Keratinocyte (primary cell): Measurements from ENCODE around the gene MSX2. TPM values are rescaled to one million over a fixed set of nuclear protein-coding genes. Genes with fewer than 3 reads are reported as not detected.

ENCODE experiments used
- DNase-seq: peaks from one replicate; pipeline ENCODE4 v3.0.0-alpha.2; 2011; ENCODE audit warnings: low read depth, missing footprints, low spot score
- FAIRE-seq: peaks from 2 replicates; lab custom pipeline; 2011; peaks lifted over from hg19 to GRCh38; lab: Jason Lieb, UNC
- H2AFZ ChIP-seq: 2 replicates; pipeline ENCODE4 v1.6.0; 2012; ENCODE audit warnings: low read length, control low read depth, inconsistent platforms; ENCODE audit not compliant: control insufficient read depth
- H3K27ac ChIP-seq: 2 replicates; pipeline ENCODE4 v1.5.1; 2011; ENCODE audit warnings: low read length; ENCODE audit not compliant: control insufficient read depth, insufficient read depth
- H3K27me3 ChIP-seq: 3 replicates; pipeline ENCODE4 v1.6.0; 2011; ENCODE audit warnings: low read length; ENCODE audit not compliant: control insufficient read depth, insufficient read depth; ENCODE audit errors: extremely low read depth
- H3K36me3 ChIP-seq, 2 experiments: 2 replicates in 1 of 2; 3 replicates in 1 of 2; pipeline ENCODE4 v1.5.1; 2011; ENCODE audit warnings: low read length in 2 of 2, mild to moderate bottlenecking in 1 of 2; ENCODE audit not compliant: control insufficient read depth in 2 of 2, insufficient read depth in 2 of 2; ENCODE audit errors: extremely low read depth in 1 of 2
- H3K4me1 ChIP-seq: 3 replicates; pipeline ENCODE4 v1.5.1; 2011; ENCODE audit warnings: low read length; ENCODE audit not compliant: control insufficient read depth, insufficient read depth; ENCODE audit errors: extremely low read depth
- H3K4me2 ChIP-seq: 3 replicates; pipeline ENCODE4 v1.6.0; 2011; ENCODE audit warnings: low read depth, low read length; ENCODE audit not compliant: control insufficient read depth, insufficient read depth; ENCODE audit errors: extremely low read depth
- H3K4me3 ChIP-seq, 3 experiments: fragments of 200-600 bp in 1 of 3; sonication (generic) in 1 of 3; 2 replicates in 2 of 3; 3 replicates in 1 of 3; pipeline ENCODE4 v1.5.1; 2011 to 2016; ENCODE audit warnings: low read length in 3 of 3, mild to moderate bottlenecking in 3 of 3, control low read depth in 2 of 3, inconsistent platforms in 1 of 3, low read depth in 1 of 3, mixed read lengths in 1 of 3, mixed run types in 1 of 3, moderate library complexity in 1 of 3; ENCODE audit not compliant: control insufficient read depth in 2 of 3, insufficient read depth in 2 of 3; ENCODE audit errors: extremely low read depth in 1 of 3
- H3K79me2 ChIP-seq: 2 replicates; pipeline ENCODE4 v1.6.0; 2012; ENCODE audit warnings: low read length; ENCODE audit not compliant: control insufficient read depth, insufficient read depth
- H3K9ac ChIP-seq: 3 replicates; pipeline ENCODE4 v1.6.0; 2011; ENCODE audit warnings: low read length; ENCODE audit not compliant: control insufficient read depth, insufficient read depth; ENCODE audit errors: extremely low read depth
- H3K9me1 ChIP-seq: 3 replicates; pipeline ENCODE4 v1.6.0; 2011; ENCODE audit warnings: low read length; ENCODE audit not compliant: control insufficient read depth, insufficient read depth; ENCODE audit errors: extremely low read depth
- H3K9me3 ChIP-seq: 2 replicates; pipeline ENCODE4 v1.5.1; 2012; ENCODE audit warnings: low read depth, low read length; ENCODE audit not compliant: control insufficient read depth
- H4K20me1 ChIP-seq: 3 replicates; pipeline ENCODE4 v1.6.0; 2011; ENCODE audit warnings: low read length; ENCODE audit not compliant: control insufficient read depth, insufficient read depth; ENCODE audit errors: extremely low read depth
- EZH2 ChIP-seq: IDR thresholded peaks from one replicate; pipeline ENCODE4 v1.6.1; 2012; ENCODE audit warnings: inconsistent platforms, mild to moderate bottlenecking, low read length, moderate library complexity
- dilution Hi-C: fragments of 300-500 bp; cut with MboI; formaldehyde crosslinking; loops from one replicate; pipeline ENCODE4 v1.7.0; 2020; ENCODE audit warnings: low sequenced_read_pairs; ENCODE audit not compliant: extremely low pct_ligation_motif_present
- polyA plus RNA-seq, 5 experiments: library from polyadenylated mRNA; depleted of rRNA in 3 of 5; stranded (reverse) in 3 of 5; stranded (forward) in 1 of 5; unstranded in 1 of 5; fragments of >200 nt; gene quantifications; 1 replicate in 1 of 5; 2 replicates in 3 of 5; 3 replicates in 1 of 5; pipeline versions ENCODE4 v1.2.1 to v1.2.3, GENCODE V29; 2011 to 2012; ENCODE audit warnings: missing spikeins in 2 of 5, low read depth in 1 of 5, low replicate concordance in 1 of 5
- TF ChIP-seq, protein P1 (sequence below), 3 experiments: IDR thresholded peaks in 1 of 3; conservative IDR thresholded peaks in 1 of 3; optimal IDR thresholded peaks in 1 of 3; 2 replicates in 2 of 3; 3 replicates in 1 of 3; pipeline versions ENCODE3 to v1.5.1; 2011; ENCODE audit warnings: low read length in 3 of 3, mild to moderate bottlenecking in 3 of 3, moderate library complexity in 2 of 3, control low read depth in 1 of 3, inconsistent platforms in 1 of 3; ENCODE audit not compliant: insufficient read depth in 2 of 3; ENCODE audit errors: extremely low read depth in 1 of 3

The MSX2 gene
- polyA plus RNA-seq, 1 donor (not counting 4 experiments of a cell fraction or from before 2014, with no cell fraction given) = 2.7 TPM

DNA sequence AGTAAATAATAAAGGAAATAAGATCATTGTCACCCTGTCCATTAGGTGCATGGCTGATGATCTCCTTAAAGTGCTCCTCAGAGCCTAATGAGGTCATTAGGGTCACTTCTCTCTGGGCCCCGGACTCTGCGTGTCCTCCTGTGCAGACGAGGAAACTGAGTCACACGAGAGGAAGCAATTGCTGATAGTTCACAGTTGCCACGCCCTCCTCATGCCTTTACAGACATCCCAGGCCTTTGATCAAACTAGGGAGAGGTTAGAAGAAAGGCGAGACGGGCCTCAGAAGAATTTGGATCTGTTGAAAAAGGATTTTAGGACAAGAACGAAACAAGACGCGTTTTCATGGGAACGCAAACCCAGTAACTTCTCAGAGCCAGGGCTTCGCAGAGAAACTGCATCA is 32.0 kb upstream of the MSX2 start:
- Histone ChIP-seq H3K9ac (no peak overlapping the region), H3K4me2 (no peak overlapping the region), H3K36me3 (no peaks in the 10 kb centered on the region), H3K4me1 (no peaks in the 10 kb centered on the region), H3K27ac (no peak overlapping the region), H4K20me1 (no peaks in the 10 kb centered on the region), H3K9me1 (no peaks in the 10 kb centered on the region), H3K79me2 (no peaks in the 10 kb centered on the region), H3K27me3 (peaks cover 28% of the 10 kb centered on the region), H2AFZ (no peak overlapping the region), H3K9me3 (no peaks in the 10 kb centered on the region), H3K4me3 (no peak overlapping the region)
- DNase-seq (no peak), FAIRE-seq (no peak)
- TF ChIP-seq, protein P1, sequence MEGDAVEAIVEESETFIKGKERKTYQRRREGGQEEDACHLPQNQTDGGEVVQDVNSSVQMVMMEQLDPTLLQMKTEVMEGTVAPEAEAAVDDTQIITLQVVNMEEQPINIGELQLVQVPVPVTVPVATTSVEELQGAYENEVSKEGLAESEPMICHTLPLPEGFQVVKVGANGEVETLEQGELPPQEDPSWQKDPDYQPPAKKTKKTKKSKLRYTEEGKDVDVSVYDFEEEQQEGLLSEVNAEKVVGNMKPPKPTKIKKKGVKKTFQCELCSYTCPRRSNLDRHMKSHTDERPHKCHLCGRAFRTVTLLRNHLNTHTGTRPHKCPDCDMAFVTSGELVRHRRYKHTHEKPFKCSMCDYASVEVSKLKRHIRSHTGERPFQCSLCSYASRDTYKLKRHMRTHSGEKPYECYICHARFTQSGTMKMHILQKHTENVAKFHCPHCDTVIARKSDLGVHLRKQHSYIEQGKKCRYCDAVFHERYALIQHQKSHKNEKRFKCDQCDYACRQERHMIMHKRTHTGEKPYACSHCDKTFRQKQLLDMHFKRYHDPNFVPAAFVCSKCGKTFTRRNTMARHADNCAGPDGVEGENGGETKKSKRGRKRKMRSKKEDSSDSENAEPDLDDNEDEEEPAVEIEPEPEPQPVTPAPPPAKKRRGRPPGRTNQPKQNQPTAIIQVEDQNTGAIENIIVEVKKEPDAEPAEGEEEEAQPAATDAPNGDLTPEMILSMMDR (optimal IDR thresholded peaks at IDR 0.05 in 1 of 3, IDR thresholded peaks at IDR 0.05 in 1 of 3, conservative IDR thresholded peaks at IDR 0.05 in 1 of 3; ENCODE audit: extremely low read depth in 1 of 3, insufficient read depth in 2 of 3, low read length in 3 of 3) = no peak
- TF ChIP-seq EZH2 = no peak
- dilution Hi-C loops = no loop called here

DNA sequence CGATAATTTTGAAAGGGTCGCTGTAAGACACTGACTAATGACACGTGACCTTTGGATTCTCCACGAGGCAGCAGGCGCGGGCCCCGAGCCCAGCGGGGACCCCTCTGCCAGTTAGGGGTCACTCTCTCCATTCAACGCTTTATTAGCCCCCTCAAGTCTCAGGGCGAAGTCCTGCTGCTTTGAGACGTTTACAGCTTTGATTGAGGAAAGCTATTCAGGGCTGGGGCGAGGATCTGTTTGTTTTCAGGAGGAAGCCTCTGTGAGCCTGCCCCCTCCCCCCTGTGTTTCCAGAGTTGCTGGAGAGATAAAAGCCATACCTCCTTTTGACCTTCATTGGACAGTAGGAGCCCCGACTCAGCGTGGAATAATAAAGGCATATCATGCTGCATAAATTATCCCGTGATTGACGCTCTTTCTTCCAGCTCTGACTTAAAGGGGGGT is 31.4 kb upstream of the MSX2 start:
- DNase-seq = no peak
- Histone ChIP-seq H3K36me3 (no peaks in the 10 kb centered on the region), H3K79me2 (no peaks in the 10 kb centered on the region), H3K4me1 (no peaks in the 10 kb centered on the region), H2AFZ (no peak overlapping the region), H3K9ac (no peak overlapping the region), H4K20me1 (no peaks in the 10 kb centered on the region), H3K9me1 (no peaks in the 10 kb centered on the region), H3K9me3 (no peaks in the 10 kb centered on the region), H3K27ac (no peak overlapping the region), H3K4me2 (no peak overlapping the region), H3K4me3 (no peak overlapping the region), H3K27me3 (peaks cover 27% of the 10 kb centered on the region)
- dilution Hi-C loops = no loop called here
- FAIRE-seq = no peak
- no peak for TF ChIP-seq EZH2
- TF ChIP-seq, protein P1 (optimal IDR thresholded peaks at IDR 0.05 in 1 of 3, IDR thresholded peaks at IDR 0.05 in 1 of 3, conservative IDR thresholded peaks at IDR 0.05 in 1 of 3; ENCODE audit: extremely low read depth in 1 of 3, insufficient read depth in 2 of 3, low read length in 3 of 3) = no peak
